Sigmoid colon (tissue), 4 donors: ENCODE measurements around the gene DYNC1H1.

ENCODE experiments used
- CTCF ChIP-seq, 4 experiments: fragments of 450-650 bp in 3 of 4; fragments of 200-600 bp in 1 of 4; IDR thresholded peaks; one replicate each; pipeline ENCODE4 v1.5.1; 2016 to 2019; ENCODE audit warnings: antibody characterized with exemption in 4 of 4, mild to moderate bottlenecking in 3 of 4, moderate library complexity in 2 of 4
- EP300 ChIP-seq, 4 donors: sonication (generic); formaldehyde crosslinking; IDR thresholded peaks; one replicate each; pipeline ENCODE4 v1.6.1; 2017; ENCODE audit warnings: antibody characterized with exemption in 4 of 4
- POLR2A ChIP-seq, 2 donors: fragments of 450-650 bp; IDR thresholded peaks; one replicate each; pipeline ENCODE4 v1.6.1; 2016; ENCODE audit warnings: antibody characterized with exemption in 2 of 2, mild to moderate bottlenecking in 2 of 2, moderate library complexity in 2 of 2
- POLR2AphosphoS5 ChIP-seq, 4 donors: sonication (generic); formaldehyde crosslinking; IDR thresholded peaks; one replicate each; pipeline ENCODE4 v1.6.1; 2017; ENCODE audit warnings: antibody characterized with exemption in 4 of 4

- no peak for TF ChIP-seq POLR2A (IDR thresholded peaks at IDR 0.05)
- TF ChIP-seq CTCF (IDR thresholded peaks at IDR 0.05): no peak
- no peak for TF ChIP-seq EP300 (IDR thresholded peaks at IDR 0.05)
- TF ChIP-seq POLR2AphosphoS5 (IDR thresholded peaks at IDR 0.05): no peak
Observed at GRCh38 chr14:102037686-102038085, 73.3 kb downstream of the DYNC1H1 start.
